K562 (cell line): ENCODE measurements around the gene STC2. TPM values are rescaled to one million over a fixed set of nuclear protein-coding genes. Genes with fewer than 3 reads are reported as not detected.

ENCODE experiments used
- CREB1 ChIP-seq, 2 experiments: sonication (generic) in 1 of 2; formaldehyde crosslinking in 1 of 2; IDR thresholded peaks; 2 replicates each; pipeline versions ENCODE4 v1.6.1 to v1.8.0; 2012 to 2022; ENCODE audit warnings: inconsistent platforms in 1 of 2, mild to moderate bottlenecking in 1 of 2, missing genetic modification reagents in 1 of 2, moderate library complexity in 1 of 2
- CUX1 ChIP-seq: fragments of 200-800 bp; sonication (Bioruptor generic); IDR thresholded peaks from 2 replicates; pipeline ENCODE4 v1.6.1; 2016; ENCODE audit warnings: missing genetic modification characterization, missing compliant biosample characterization
- MYC ChIP-seq, 2 experiments: fragments of 250-450 bp in 1 of 2; sonication (Bioruptor Pico) in 1 of 2; IDR thresholded peaks; 2 replicates each; pipeline versions ENCODE4 v1.5.1 to v1.6.1; 2012 to 2021; ENCODE audit warnings: low read depth in 2 of 2, borderline replicate concordance in 1 of 2, improper control_type of control experiment in 1 of 2, low read length in 1 of 2, mild to moderate bottlenecking in 1 of 2, moderate library complexity in 1 of 2
- PBX2 ChIP-seq, 2 experiments: IDR thresholded peaks in 1 of 2; conservative IDR thresholded peaks in 1 of 2; 2 replicates each; pipeline ENCODE4 v1.6.1; 2016; ENCODE audit warnings: low read depth in 2 of 2, mild to moderate bottlenecking in 1 of 2, missing compliant biosample characterization in 1 of 2, missing genetic modification characterization in 1 of 2, moderate library complexity in 1 of 2
- RFX1 ChIP-seq: fragments of 450-650 bp; IDR thresholded peaks from 2 replicates; pipeline ENCODE4 v1.6.1; 2016; ENCODE audit warnings: mild to moderate bottlenecking, moderate library complexity
- ZBTB1 ChIP-seq: sonication (generic); formaldehyde crosslinking; IDR thresholded peaks from 2 replicates; pipeline ENCODE4 v1.8.1; 2023; ENCODE audit warnings: missing genetic modification reagents, low read depth, mild to moderate bottlenecking, borderline replicate concordance
- ZMIZ1 ChIP-seq, 2 experiments: fragments of 150-350 bp in 1 of 2; IDR thresholded peaks; 2 replicates each; pipeline ENCODE4 v1.6.1; 2012 to 2016; ENCODE audit warnings: low read depth in 2 of 2, low read length in 2 of 2, mild to moderate bottlenecking in 1 of 2, moderate library complexity in 1 of 2
- ZNF143 ChIP-seq: sonication (generic); formaldehyde crosslinking; IDR thresholded peaks from 2 replicates; pipeline ENCODE4 v1.9.0; 2022; ENCODE audit warnings: mild to moderate bottlenecking, missing genetic modification reagents
- ZNF512 ChIP-seq: IDR thresholded peaks from 2 replicates; pipeline ENCODE4 v1.6.1; 2016; ENCODE audit warnings: missing genetic modification characterization, missing compliant biosample characterization
- polyA plus RNA-seq, 8 experiments: library from polyadenylated mRNA; depleted of rRNA in 4 of 8; stranded (reverse) in 5 of 8; unstranded in 3 of 8; fragments of >200 nt; fragmentation: Nextera tagmentation in 2 of 8; fragmentation: Illumina TruSeq in 1 of 8; extraction: Ambion mirVana in 2 of 8; extraction: Trizol in 1 of 8; gene quantifications; 2 replicates each; pipeline versions ENCODE4 v1.2.1 to v1.2.3, GENCODE V29; 2011 to 2014; ENCODE audit warnings: inconsistent platforms in 1 of 8, missing spikeins in 1 of 8
- total RNA-seq, 7 experiments: library from RNA; depleted of rRNA in 6 of 7; stranded (reverse); fragments of >200 nt in 6 of 7; fragmentation: Illumina TruSeq in 2 of 7; extraction: Trizol in 2 of 7; gene quantifications; 2 replicates each; pipeline versions ENCODE4 v1.2.1 to v1.2.3, GENCODE V29; 2011 to 2021; ENCODE audit warnings: low replicate concordance in 1 of 7

The STC2 gene
- total and polyA plus RNA-seq, 9 of the 15 experiments (the other 6 are each of a cell fraction or from before 2014, with no cell fraction given) = 0.62 to 31.7 (median 7.4) TPM

GRCh38 chr5:173324115-173325001, 3.9 kb downstream of the STC2 start (continued):
- TF ChIP-seq ZNF143 (CRISPR knock-in tag) (peak; percentile 60; the same call in 1 of the 2 replicates), CREB1 (IDR thresholded peaks at IDR 0.05) (0 out of 2 replicates have a peak, but pooled peaks have one; percentile 34), CREB1 (CRISPR knock-in tag; IDR thresholded peaks at IDR 0.05) (no peak), ZBTB1 (CRISPR knock-in tag) (no peak), ZNF512 (tag) (no peak), ZMIZ1 (IDR thresholded peaks at IDR 0.05; ENCODE audit: low read depth in 2 of 2, low read length in 2 of 2) (no peak), PBX2 (CRISPR knock-in tag; IDR thresholded peaks at IDR 0.05; ENCODE audit: low read depth) (no peak), PBX2 (tag; conservative IDR thresholded peaks at IDR 0.05; ENCODE audit: low read depth) (peak; percentile 56), RFX1 (peak; percentile 66), CUX1 (no peak), MYC (IDR thresholded peaks at IDR 0.05; ENCODE audit: low read depth, low read length) (peak; percentile 57; the same call in 1 of the 2 replicates), MYC (CRISPR knock-in tag; IDR thresholded peaks at IDR 0.05; ENCODE audit: borderline replicate concordance, low read depth) (no peak)
